SK-N-SH treated with all-trans-retinoic acid at 6 μM for 48 hours (cell line): ENCODE data around the gene KCNQ5.

ENCODE experiments used
- CREB5 ChIP-seq: fragments of 250-450 bp; sonication (Bioruptor Pico); IDR thresholded peaks from 2 replicates; pipeline ENCODE4 v1.5.1; 2020; ENCODE audit warnings: low read depth, mild to moderate bottlenecking, moderate library complexity
- ISL1 ChIP-seq: fragments of 250-450 bp; sonication (Bioruptor Pico); IDR thresholded peaks from 2 replicates; pipeline ENCODE4 v2.1.2; 2022; ENCODE audit warnings: mild to moderate bottlenecking, moderate library complexity
- RARB ChIP-seq: fragments of 250-450 bp; sonication (Bioruptor Pico); IDR thresholded peaks from 2 replicates; pipeline ENCODE4 v1.8.0; 2021; ENCODE audit warnings: mild to moderate bottlenecking, moderate library complexity
- TCF4 ChIP-seq: fragments of 250-450 bp; sonication (Bioruptor Pico); IDR thresholded peaks from 2 replicates; pipeline ENCODE4 v1.8.0; 2021; ENCODE audit warnings: mild to moderate bottlenecking, moderate library complexity, borderline replicate concordance
- ZFP3 ChIP-seq: fragments of 250-450 bp; sonication (Bioruptor Pico); IDR thresholded peaks from 2 replicates; pipeline ENCODE4 v1.5.0; 2020; ENCODE audit warnings: mild to moderate bottlenecking, moderate library complexity
- ZNF565 ChIP-seq: fragments of 450-650 bp; formaldehyde crosslinking; conservative IDR thresholded peaks from 2 replicates; pipeline ENCODE4 v1.5.0; 2020; ENCODE audit warnings: low read depth, mild to moderate bottlenecking, moderate library complexity
- TF ChIP-seq, protein P1 (sequence below): fragments of 250-450 bp; sonication (Bioruptor Pico); IDR thresholded peaks from 2 replicates; pipeline ENCODE4 v1.8.0; 2020; ENCODE audit warnings: mild to moderate bottlenecking, moderate library complexity, borderline replicate concordance
- TF ChIP-seq, protein P2 (sequence below): fragments of 250-450 bp; sonication (Bioruptor Pico); IDR thresholded peaks from 2 replicates; pipeline ENCODE4 v1.5.1; 2021; ENCODE audit warnings: mild to moderate bottlenecking, moderate library complexity

DNA sequence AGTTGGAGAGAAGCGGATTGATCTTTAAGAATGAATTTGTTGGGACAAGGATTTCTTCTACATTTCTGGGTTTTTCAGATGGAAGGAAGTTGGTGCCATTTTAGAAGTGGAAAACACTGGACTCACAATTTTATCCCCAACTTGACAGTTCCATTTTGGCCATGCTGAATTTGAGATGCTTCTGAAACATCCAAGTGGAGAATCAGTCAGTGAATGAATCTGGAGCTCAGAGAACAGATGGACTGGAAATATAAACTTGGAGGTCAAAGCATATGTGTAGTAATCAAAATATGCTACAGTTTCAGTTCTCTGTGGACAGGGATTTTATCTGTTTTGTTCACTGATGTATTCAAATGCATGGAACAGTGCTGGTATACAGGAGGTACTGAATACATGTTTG is 89.9 kb downstream of the KCNQ5 start:
- TF ChIP-seq ZNF565 (no peak), ZFP3 (CRISPR knock-in tag) (no peak), TCF4 (CRISPR knock-in tag) (no peak), ISL1 (no peak), CREB5 (CRISPR knock-in tag) (no peak), RARB (CRISPR knock-in tag) (no peak)
- TF ChIP-seq, protein P1, sequence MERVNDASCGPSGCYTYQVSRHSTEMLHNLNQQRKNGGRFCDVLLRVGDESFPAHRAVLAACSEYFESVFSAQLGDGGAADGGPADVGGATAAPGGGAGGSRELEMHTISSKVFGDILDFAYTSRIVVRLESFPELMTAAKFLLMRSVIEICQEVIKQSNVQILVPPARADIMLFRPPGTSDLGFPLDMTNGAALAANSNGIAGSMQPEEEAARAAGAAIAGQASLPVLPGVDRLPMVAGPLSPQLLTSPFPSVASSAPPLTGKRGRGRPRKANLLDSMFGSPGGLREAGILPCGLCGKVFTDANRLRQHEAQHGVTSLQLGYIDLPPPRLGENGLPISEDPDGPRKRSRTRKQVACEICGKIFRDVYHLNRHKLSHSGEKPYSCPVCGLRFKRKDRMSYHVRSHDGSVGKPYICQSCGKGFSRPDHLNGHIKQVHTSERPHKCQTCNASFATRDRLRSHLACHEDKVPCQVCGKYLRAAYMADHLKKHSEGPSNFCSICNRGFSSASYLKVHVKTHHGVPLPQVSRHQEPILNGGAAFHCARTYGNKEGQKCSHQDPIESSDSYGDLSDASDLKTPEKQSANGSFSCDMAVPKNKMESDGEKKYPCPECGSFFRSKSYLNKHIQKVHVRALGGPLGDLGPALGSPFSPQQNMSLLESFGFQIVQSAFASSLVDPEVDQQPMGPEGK (CRISPR knock-in tag): no peak
- TF ChIP-seq, protein P2, sequence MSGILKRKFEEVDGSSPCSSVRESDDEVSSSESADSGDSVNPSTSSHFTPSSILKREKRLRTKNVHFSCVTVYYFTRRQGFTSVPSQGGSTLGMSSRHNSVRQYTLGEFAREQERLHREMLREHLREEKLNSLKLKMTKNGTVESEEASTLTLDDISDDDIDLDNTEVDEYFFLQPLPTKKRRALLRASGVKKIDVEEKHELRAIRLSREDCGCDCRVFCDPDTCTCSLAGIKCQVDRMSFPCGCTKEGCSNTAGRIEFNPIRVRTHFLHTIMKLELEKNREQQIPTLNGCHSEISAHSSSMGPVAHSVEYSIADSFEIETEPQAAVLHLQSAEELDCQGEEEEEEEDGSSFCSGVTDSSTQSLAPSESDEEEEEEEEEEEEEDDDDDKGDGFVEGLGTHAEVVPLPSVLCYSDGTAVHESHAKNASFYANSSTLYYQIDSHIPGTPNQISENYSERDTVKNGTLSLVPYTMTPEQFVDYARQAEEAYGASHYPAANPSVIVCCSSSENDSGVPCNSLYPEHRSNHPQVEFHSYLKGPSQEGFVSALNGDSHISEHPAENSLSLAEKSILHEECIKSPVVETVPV (CRISPR knock-in tag): no peak
